ENCODE results near the gene SORL1.

Gene SORL1

GRCh38 chr11:121426476-121427399 lies 25.4 kb upstream of the SORL1 start:
- DNase-seq: peak; percentile 64

GRCh38 chr11:121427400-121427744 lies 24.7 kb upstream of the SORL1 start:
- no peak for DNase-seq

DNA sequence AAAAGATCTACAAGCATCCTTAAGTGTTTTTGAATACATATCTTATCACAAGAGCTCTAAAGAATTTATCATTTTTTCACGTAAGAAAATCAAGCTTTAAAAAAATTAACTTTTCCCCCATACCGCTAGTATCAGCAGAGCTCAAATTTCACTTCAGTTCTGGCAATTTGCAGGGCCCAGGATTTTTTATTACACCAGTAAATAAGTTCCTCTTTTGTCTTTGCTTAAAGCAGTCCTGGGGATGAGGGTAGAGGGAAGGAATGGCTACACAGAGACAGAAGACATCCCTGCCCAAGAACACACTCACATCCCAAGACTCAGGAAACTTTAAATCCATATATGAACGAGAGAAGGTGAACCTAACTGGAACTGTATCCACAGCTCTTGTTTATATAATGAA lies 22.6 kb upstream of the SORL1 start:
- DNase-seq: no peak

- DNase-seq: no peak
Observed at GRCh38 chr11:121431820-121432526, 20.1 kb upstream of the SORL1 start.

DNA sequence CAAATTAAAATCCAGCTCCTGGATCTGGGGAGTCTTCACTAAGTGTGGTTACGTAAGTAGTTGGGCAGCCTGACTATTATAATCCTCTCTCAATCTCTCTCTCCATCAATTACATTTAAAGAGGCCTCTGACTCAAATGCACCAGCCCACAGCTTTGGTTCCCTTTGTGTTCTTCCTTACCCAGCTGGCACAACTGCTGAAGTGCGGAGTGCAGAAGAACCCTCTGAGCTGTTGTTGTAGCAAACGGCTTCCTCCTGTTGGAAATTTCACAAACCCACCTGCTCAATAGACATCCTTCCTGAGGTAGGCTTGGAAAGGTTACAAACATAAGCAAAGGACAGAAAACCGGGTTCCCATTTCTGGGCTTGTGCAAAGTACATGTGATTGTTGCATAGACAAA lies 17.0 kb upstream of the SORL1 start:
- DNase-seq: no peak

DNA sequence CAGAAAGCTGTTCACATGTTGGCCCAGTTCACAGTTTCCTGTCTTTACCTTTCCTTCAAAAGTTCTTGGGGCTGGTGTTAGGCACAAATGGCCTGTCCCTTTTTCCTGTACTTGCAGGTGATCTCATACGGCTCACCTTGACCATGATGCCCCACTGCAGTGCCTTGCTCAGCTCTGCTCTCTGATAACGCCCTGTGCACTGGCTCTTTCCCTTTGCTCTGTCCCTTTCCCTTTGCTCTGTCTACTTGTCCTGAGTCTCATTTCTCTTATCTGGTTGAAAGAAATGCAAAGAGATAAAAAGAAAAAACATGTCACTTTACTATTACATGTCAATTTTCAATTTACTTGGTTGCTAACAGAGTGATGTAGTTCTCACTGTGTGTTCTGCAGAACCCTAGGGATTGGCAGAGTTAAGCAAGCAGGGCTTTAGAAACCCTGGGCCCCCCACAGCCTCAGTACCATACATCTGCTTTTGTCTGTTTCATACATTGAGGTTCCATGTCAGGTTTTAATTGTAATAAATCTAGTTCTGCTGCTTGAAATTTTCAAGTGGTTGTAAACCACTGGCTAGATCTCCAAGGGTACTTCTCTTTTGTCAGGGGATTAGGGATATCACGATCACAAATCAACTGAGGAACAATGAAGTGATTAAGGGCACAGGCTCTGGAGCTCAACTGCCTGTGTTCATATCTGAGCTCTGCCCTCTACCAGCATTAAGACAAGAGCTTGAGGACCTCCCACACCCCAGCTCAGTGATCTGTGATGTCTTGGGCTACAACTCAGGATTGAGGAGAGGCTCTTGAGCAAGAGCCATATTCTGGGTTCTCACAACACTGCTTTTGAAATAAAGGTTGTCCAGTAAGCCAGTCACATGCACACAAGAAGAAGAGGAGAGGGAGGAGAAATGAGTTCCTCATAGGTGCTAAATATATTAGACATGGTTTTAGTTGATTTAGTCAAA lies 16.3 kb upstream of the SORL1 start:
- DNase-seq: no peak

- DNase-seq: no peak
Observed at GRCh38 chr11:121437018-121437685, 15.0 kb upstream of the SORL1 start.

DNA sequence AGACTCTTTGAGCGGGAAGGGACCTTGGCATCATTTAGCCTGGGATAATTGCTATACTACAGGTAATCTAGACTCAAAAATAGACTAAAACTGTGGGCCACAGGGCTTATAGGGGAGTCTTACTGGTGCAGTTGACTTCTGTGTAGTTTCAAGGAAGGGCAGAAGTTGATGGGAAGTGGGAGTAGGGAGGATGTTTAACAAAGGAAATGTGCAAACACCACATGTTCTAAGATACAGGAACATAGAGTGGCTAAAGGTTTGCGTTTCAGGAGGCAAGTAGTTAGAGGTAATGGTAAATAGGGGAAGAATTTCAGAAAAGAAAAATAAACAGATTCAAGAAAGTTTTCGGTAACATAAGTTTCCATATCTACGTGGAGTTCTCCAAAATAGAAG lies 14.4 kb upstream of the SORL1 start:
- DNase-seq: no peak

DNA sequence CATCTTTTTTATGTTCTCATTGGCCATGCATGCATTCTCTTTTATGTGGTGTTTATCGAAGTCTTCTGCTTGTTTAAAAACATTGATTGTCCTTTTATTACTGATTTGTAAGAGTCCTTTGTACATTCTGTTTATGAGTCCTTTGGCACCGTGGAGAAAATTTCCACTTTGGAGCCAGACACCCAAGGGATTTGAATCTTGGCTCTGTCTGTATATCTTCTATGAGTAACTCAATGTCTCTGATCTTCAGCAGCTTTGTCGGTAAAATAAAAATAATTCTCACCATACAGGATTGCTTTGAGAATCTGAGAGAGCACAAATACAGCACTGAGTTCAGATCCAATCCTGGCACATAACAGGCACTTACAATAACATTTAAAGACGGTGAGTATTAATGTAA lies 12.8 kb upstream of the SORL1 start:
- no peak for DNase-seq

- DNase-seq: no peak
Observed at GRCh38 chr11:121439759-121440158, 12.4 kb upstream of the SORL1 start.

DNA sequence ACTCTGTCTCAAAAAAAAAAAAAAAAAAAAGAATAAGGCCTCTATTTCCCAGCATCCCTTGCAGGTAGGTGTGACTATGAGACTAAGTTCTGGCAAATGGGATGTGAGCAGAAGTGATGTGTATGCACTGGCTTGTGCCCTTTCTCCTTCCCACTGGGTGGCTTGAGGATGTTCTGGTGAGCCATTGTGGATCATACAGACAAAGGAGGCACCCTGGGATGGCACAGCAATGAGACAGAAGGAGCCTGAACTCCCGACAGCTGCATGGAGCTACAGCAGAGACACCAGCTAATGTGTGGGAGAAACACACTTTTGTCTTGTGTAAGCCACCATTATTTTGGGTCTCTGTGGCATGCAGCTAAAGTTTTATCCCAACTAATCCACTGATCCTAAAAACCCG lies 10.6 kb upstream of the SORL1 start:
- no peak for DNase-seq

DNA sequence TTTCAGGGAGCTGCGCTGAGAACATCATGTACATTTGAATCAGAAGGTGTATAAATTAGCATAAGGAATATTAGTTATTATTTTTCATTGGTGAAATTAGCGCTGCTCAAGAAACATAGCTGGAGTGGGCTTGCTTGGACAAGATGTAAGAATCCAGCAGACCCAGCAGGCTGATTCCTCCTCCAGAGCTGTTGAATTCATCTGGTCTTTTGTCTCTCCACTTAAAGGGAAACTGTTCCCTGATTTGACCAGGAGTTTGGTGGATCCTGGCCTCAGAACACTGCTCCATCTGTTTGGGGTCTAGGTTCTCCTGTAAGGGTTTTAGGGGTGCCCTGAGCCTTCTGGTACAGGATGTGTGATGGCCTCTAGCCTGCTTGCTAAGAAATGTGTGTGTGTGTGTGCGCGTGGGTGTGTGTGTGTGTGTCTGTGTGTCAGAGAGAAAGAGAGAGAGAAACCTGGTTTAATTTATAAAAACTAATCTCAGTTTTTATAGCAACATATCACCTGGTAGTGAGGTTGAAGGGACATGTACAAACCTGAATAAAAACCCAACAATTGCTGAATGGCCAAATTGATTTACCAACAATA lies 8.3 kb upstream of the SORL1 start:
- no peak for DNase-seq

- DNase-seq: no peak
Observed at GRCh38 chr11:121444526-121444925, 7.6 kb upstream of the SORL1 start.

DNA sequence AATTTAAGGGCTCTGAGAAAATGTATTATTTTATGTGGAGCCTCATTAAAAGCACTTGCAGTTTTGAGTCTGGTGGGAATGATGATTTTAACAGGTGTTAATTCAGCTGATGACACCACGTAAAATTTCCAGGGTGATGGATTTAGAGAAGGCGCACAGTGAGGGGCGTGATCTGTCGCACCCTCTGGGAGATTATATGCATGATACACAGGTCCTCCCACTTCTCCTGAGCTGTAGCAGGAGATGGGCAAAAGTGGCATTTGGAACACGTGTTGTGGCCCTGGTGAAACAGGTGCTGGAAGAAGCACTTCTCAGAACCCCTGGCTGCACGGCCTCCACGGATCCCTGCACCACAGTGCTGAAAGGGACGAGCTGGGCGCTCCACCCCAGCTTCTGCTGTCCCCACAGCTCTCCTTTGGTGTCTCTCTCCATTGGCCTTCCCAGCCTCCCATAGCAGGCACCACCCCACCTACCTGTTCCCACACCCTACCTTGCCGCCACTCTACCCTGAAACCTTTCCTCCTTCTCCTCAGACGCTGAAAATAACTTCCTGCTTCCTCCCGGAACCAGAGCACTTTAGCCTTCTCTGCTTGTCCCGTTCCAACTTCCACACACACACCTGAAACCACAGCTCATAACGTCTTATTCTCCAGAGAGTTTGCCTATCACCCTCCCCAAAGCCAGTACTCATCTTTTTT lies 6.9 kb upstream of the SORL1 start:
- no peak for DNase-seq

GRCh38 chr11:121446752-121447156 lies 5.4 kb upstream of the SORL1 start:
- no peak for DNase-seq

- no peak for DNase-seq
Observed at GRCh38 chr11:121448011-121448410, 4.1 kb upstream of the SORL1 start.

GRCh38 chr11:121448431-121448941 lies 3.6 kb upstream of the SORL1 start:
- DNase-seq: no peak

DNA sequence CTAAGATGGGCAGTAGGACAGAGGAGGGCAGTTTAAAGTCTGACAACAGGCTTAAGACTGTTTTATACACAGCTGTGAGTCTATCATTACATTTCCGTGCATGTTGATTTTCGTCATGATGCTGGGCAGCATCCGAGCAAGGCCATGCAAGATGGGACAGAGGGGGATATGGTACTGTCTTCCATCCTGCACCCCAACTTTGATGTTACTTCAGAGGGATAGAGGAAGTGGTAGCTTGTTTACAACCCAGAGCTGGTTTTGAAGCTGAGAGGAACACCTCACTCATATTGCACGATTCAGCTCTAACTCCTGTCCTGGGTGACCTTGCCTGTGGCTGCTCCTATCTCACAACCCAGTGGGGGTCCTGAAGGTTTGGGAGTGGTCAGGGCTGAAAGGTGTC lies 3.0 kb upstream of the SORL1 start:
- DNase-seq: no peak

GRCh38 chr11:121449626-121450025 lies 2.5 kb upstream of the SORL1 start:
- DNase-seq: no peak

DNA sequence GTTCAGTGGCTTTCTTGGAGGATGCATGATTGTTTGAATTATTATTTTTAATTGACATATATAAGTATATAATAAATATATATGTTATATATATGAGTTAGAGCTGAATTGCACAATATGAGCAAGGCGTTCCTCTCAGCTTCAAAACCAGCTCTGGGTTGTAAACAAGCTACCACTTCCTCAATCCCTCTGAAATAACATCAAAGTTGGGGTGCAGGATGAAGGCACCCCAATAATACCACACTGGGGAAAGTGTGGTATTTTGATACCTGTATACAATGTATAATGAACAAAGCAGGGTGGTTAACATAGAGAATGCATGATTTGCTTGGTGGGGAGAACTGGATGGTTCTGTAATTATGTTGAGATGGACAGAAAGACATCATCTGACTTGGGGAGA lies 1.7 kb upstream of the SORL1 start:
- no peak for DNase-seq

Measured in activated CD4-positive, CD25-positive, alpha-beta regulatory T cell treated with anti-CD3 and anti-CD28 coated beads, Interleukin-2, amount 50 U/mL, for 72 hours (primary cell).